ACHN (cell line): Measurements from ENCODE around the gene CMTM6.
"Not testable (repeated sequence)": the region's sequence is repeated elsewhere in the genome, so short reads cannot be mapped to it uniquely, and the experiment has no call there.

ENCODE experiments used
- DNase-seq: peaks from one replicate; pipeline ENCODE4 v3.0.0-alpha.2; 2015
- in situ Hi-C: cut with HindIII; loops from 2 replicates; pipeline ENCODE4 v1.10.0; 2017; ENCODE audit warnings: low sequenced_read_pairs, low pct_ligation_motif_present, low pct_unique_long_range_greater_than_20kb

CMTM6 gene

GRCh38 chr3:32502118-32502945 lies at the start of gene CMTM6:
TSS of gene CMTM6 (minus strand) at chr3:32502852. CDS start at chr3:32502745, 107 bp downstream.
- DNase-seq: peak; percentile 76
- in situ Hi-C loops: no loop called here

- no peak for DNase-seq
- in situ Hi-C loops: no loop called here
These were observed 49.4 kb upstream of the CMTM6 start for GRCh38 chr3:32552013-32552412.

GRCh38 chr3:32551496-32551895 lies 48.8 kb upstream of the CMTM6 start:
- DNase-seq: no peak
- in situ Hi-C loops: no loop called here

- DNase-seq: peak; percentile 3
- in situ Hi-C loops: no loop called here
These were observed 48.4 kb upstream of the CMTM6 start for GRCh38 chr3:32551087-32551486.

- in situ Hi-C loops: no loop called here
- DNase-seq: no peak
These were observed 42.7 kb upstream of the CMTM6 start for GRCh38 chr3:32545305-32545704.

GRCh38 chr3:32544894-32545293 lies 42.2 kb upstream of the CMTM6 start:
- no peak for DNase-seq
- in situ Hi-C loops: no loop called here

GRCh38 chr3:32542807-32543206 lies 40.2 kb upstream of the CMTM6 start:
- no peak for DNase-seq
- in situ Hi-C loops: no loop called here

- in situ Hi-C loops: no loop called here
- no peak for DNase-seq
These were observed 38.2 kb upstream of the CMTM6 start for GRCh38 chr3:32540899-32541298.

GRCh38 chr3:32532434-32532833 lies 29.8 kb upstream of the CMTM6 start:
- DNase-seq: no peak
- in situ Hi-C loops: no loop called here

- in situ Hi-C loops: no loop called here
- DNase-seq: no peak
These were observed 28.5 kb upstream of the CMTM6 start for GRCh38 chr3:32531010-32531647.

- DNase-seq: no peak
- in situ Hi-C loops: no loop called here
These were observed 23.1 kb upstream of the CMTM6 start for GRCh38 chr3:32525720-32526119.

- in situ Hi-C loops: no loop called here
- no peak for DNase-seq
These were observed 20.0 kb upstream of the CMTM6 start for GRCh38 chr3:32522682-32523081.

GRCh38 chr3:32518921-32519320 lies 16.3 kb upstream of the CMTM6 start:
- DNase-seq, in situ Hi-C loops: not testable (repeated sequence)

GRCh38 chr3:32516751-32517150 lies 14.1 kb upstream of the CMTM6 start:
- DNase-seq, in situ Hi-C loops: not testable (repeated sequence)

GRCh38 chr3:32511005-32511404 lies 8.4 kb upstream of the CMTM6 start:
- in situ Hi-C loops: no loop called here
- DNase-seq: no peak

GRCh38 chr3:32510075-32510724 lies 7.5 kb upstream of the CMTM6 start:
- in situ Hi-C loops: no loop called here
- peak; percentile 70 for DNase-seq

GRCh38 chr3:32508711-32509110 lies 6.1 kb upstream of the CMTM6 start:
- in situ Hi-C loops: no loop called here
- DNase-seq: no peak

GRCh38 chr3:32506466-32506865 lies 3.8 kb upstream of the CMTM6 start:
- no peak for DNase-seq
- in situ Hi-C loops: no loop called here

- in situ Hi-C loops: no loop called here
- no peak for DNase-seq
These were observed 264 bp upstream of the CMTM6 start for GRCh38 chr3:32502946-32503286.

GRCh38 chr3:32501783-32502117 lies 902 bp downstream of the CMTM6 start:
- in situ Hi-C loops: no loop called here
- DNase-seq: no peak
